Measurements from ENCODE around the gene AKAP13. TPM values are rescaled to one million over a fixed set of nuclear protein-coding genes. Genes with fewer than 3 reads are reported as not detected.

The AKAP13 gene
- total RNA-seq, 1 experiment from 2014 or later: 47.3 TPM

DNA sequence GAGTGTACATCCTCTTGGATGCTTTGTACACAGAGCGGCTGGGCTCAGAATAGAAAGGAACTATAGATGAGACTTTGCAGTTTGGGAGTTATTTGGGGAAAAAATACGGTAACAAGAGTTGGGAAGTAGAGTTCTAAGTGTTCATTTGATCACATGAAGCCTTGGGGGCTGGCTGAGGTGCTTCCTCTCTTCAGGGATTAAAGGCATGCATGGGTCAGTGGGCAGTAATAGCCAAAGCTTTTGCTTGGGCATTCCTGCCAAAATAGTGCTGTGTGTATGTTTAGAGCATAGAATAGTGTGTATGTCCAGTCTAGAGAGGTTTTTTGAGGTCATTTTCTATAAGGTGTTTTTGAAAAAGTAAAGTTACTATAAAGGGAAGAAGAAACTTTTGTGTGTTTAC lies 12.8 kb downstream of the AKAP13 start:
- Histone ChIP-seq H4K5ac (ENCODE audit: insufficient read length, low read depth, low read length) (no peak overlapping the region), H3K9me3 (ENCODE audit: control insufficient read depth, low read depth, low read length) (no peaks in the 10 kb centered on the region), H2BK12ac (ENCODE audit: insufficient read length, low read depth, low read length) (no peak overlapping the region), H4K20me1 (ENCODE audit: control insufficient read depth, insufficient read depth, insufficient read length) (no peaks in the 10 kb centered on the region), H3K79me2 (ENCODE audit: insufficient read depth, low read length) (peaks cover 4% of the 10 kb centered on the region; the same call in 1 of the 2 replicates), H2BK20ac (ENCODE audit: low read depth, low read length, poor library complexity, severe bottlenecking) (no peak overlapping the region), H3K27ac (ENCODE audit: insufficient read length, low read depth, low read length) (no peak overlapping the region), H3T11ph (ENCODE audit: low read length) (no peak overlapping the region), H3K27me3 (ENCODE audit: insufficient read depth, low read length) (no peaks in the 10 kb centered on the region), H4K8ac (replicated peaks; ENCODE audit: insufficient read length, low read depth, low read length) (no peak overlapping the region), H2BK5ac (ENCODE audit: insufficient read length, low read length) (no peak overlapping the region), H3K4me1 (ENCODE audit: insufficient read depth, low read length) (peaks cover 13% of the 10 kb centered on the region; the same call in 1 of the 2 replicates), H3K18ac (ENCODE audit: insufficient read length, low read depth, low read length) (no peak overlapping the region), H3K79me1 (ENCODE audit: insufficient read depth, low read depth, low read length, poor library complexity, severe bottlenecking) (no peaks in the 10 kb centered on the region), H2BK15ac (ENCODE audit: low read depth, low read length) (no peak overlapping the region), H3K23ac (ENCODE audit: insufficient read length, low read depth, low read length) (no peak overlapping the region), H3K4ac (ENCODE audit: low read depth, low read length) (no peak overlapping the region), H2AFZ (ENCODE audit: low read length) (no peak overlapping the region), H3K56ac (ENCODE audit: insufficient read length, low read depth, low read length) (no peak overlapping the region), H3K4me2 (ENCODE audit: insufficient read depth, insufficient read length, low read length) (no peak overlapping the region), H3K23me2 (ENCODE audit: insufficient read length, low read depth, low read length, poor library complexity, severe bottlenecking) (no peaks in the 10 kb centered on the region), H2AK5ac (ENCODE audit: insufficient read length, low read length) (no peak overlapping the region), H3K14ac (ENCODE audit: insufficient read depth, low read length) (no peak overlapping the region), H4K91ac (ENCODE audit: insufficient read length, low read depth, low read length) (no peak overlapping the region), H3K9ac (ENCODE audit: extremely low read depth, insufficient read length, low read length) (no peak overlapping the region), H2BK120ac (ENCODE audit: low read depth, low read length, poor library complexity, severe bottlenecking) (no peak overlapping the region)
- Mint-ChIP-seq H3K27me3 (ENCODE audit: low read depth) (no peaks in the 10 kb centered on the region), H3K4me1 (peaks cover 23 to 24% of the 10 kb centered on the region in 2 experiments), H3K9me3 (no peaks in the 10 kb centered on the region), H3K27ac (no peak overlapping the region), H3K36me3 (ENCODE audit: insufficient read depth in 1 of 3, low read depth in 3 of 3) (no peaks in the 10 kb centered on the region), H3K4me3 (no peak overlapping the region)
- no peak for DNase-seq
- WGBS (ENCODE audit: extremely low coverage, insufficient read length, low lambda C conversion rate): no CpG with 5 or more reads among the region's 2 CpGs
- no peak for TF ChIP-seq CTCF (conservative IDR thresholded peaks at IDR 0.05)
